Left hindlimb (tissue), 1 donor: ENCODE data around the gene EPG5.
"Not testable (repeated sequence)": the region's sequence is repeated elsewhere in the genome, so short reads cannot be mapped to it uniquely, and the experiment has no call there.

Experiments
- DNase-seq: peaks from one replicate; pipeline ENCODE4 v3.0.0-alpha.2; 2018

The EPG5 gene

DNA sequence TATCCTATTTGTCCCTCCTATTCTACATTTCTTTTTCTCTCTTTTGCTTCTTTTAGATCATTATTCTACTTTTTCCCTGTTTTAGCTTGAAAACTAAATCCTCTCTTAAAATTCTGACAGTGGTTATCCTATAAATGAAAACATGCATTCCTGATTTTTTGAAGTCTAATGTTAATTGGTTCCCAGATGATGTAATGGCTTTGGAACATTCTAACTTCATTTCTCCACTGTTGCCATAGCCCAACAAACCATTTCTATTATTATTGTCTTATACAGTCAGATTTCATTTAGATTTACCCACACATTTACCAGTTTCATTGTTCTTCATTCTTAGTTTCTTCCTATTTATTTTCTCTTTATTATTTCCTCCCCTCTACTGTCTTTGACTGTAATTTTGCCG, 105.2 kb downstream of the EPG5 start:
- DNase-seq = no peak

DNA sequence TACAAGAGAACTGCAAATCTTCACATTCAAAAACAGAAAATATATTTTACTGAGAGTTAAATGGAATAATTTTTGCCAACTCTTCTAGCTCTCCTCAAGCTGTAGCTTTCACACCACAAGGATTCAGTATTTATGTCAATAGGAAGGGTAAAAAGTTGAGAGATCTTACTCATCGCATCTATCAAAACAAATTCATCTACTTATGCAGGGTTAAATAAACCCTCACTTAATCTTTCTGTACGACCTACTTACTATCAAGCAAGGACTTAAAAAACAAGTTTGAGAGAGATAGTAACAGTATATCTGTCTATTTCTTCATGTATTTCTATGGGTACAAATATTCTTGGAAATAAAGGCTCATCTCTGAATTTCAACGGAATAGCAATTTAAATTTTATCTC, 106.2 kb downstream of the EPG5 start:
- DNase-seq = no peak

DNA sequence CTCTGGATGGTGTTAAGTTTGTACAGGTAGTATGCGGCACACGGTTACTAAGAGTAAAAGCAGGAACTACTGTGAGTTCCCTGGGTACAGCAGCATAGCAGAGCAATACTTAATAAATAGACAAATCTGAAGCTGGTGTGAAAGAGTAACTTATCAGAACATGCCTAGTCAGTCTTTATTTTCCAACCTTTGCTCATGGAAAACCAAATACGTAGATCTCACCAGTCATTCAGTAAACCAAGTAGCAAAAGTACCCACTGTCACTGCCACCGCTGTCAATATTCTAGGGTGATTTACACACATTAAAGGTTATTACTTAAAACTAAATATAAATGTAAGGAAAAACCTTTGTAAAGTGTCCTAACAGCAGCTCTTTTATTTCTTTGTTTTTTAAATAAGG, 106.6 kb downstream of the EPG5 start:
- DNase-seq = no peak

DNA sequence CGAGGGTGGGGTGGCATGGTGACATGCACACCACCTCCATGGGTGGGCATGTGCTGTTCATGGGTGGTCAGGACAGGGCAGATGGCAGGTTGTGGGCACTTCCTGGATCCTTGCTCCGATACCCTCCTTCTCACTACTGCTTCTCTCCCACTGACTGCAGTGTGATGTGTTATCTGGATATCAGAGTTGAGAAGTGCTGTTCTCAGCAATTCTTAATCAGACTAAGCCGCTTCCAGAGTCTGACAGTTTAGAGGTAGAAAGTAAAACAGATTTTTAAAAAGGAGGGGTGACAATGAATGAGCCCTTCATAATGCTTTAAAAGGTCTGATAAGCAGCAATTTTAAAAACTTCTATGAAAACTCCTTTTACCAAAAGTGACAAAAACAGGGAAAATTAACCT, 107.8 kb downstream of the EPG5 start:
- DNase-seq = no peak

DNA sequence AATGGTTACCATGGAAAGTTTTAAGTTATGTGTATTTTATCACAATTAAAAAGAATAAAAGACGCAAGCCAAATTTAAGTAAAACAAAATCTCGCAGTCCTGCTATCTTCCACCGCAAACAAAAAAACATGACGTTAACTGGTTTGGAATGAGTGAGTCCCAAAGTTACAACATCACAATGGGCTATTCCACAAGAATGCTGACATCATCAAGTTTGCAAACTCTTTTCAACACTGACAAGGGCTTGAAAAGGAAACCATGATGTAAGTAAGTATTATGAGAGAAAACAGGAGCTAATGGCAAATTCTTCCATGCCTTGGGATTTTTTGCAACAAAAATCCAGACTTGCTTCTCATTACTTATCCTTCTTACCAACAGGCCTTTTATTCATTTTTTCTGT, 110.6 kb downstream of the EPG5 start:
- no peak for DNase-seq

DNA sequence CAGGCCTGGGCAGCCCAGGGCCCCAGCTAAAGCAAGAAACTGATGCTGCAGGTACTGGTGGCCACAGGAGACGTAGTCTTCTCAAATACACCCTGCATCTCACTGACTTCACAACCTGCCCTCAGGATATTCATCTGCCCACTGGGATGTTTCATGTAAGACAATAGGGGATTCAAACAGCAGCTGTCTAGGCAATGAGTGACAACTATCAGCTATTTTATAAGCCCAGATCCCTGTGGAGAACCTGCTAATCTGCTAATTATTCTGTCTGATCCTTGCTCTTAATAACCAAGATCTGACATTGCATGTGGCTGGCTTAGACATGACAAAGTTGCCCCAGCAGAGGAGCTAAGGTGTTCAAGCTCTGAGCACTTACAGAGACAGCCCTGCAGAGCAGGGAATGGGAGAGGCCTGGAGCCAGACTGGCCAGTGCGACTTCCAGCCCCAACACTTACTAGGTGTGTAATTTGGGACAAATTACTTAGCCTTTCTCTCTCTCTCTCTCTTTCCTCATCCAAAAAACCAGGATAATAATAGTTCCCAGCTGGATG, 113.0 kb downstream of the EPG5 start:
- no peak for DNase-seq

DNA sequence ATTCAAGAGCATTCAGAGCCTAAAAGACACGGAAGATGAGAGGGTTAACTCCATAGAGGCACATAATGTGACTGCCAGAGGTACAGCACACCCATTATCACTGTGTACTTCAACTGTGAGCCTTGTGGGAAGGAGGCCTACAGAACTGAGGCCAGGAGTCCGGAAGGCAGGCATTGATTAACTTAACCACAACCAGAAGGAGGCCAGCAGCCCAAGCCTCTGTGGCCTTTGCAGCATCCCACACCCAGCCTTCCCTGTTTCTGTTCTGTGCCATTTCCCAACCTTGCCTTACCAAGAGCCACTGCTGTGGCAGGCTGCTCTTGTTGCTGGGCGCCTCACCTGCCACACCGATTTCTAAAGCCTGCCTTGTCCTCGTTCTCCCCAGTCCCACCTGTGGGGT, 114.5 kb downstream of the EPG5 start:
- no peak for DNase-seq

DNA sequence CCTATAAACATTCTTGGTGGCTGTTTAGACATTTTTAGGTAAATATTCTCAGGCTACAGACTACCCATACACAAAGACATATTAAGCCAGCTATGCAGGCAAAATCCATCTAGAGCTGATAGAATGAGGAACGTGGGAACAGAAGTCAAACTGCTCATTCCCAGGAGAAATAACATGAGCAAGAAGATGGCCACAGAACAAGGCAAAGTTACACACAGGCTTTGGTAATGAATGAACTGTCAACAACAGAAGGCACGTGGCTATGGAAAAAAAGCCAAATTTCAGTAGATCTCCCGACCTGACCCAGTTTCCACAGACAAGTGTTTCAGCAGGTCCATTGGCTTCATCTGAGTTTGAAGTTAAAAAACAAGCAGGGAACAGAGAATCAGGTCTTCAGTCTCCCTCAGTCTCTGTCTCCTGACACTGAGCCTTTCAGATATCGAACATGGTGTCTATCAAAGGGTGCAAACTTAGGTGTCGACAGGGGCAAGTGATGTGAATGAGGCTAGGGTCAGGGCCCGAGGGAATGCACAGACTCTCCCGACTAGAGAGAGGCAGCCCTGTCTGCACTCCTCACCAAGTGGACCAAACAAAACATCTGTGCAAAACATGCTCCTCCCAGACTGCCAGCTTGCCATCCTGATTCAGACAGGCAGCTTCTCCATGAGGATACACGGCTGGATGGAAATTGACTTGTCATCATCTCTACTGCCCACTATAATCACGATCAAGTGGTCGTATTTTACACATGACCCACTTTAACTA, 115.8 kb downstream of the EPG5 start:
- DNase-seq = no peak

GRCh38 chr18:45850021-45850420, 117.1 kb downstream of the EPG5 start:
- DNase-seq = no peak

DNA sequence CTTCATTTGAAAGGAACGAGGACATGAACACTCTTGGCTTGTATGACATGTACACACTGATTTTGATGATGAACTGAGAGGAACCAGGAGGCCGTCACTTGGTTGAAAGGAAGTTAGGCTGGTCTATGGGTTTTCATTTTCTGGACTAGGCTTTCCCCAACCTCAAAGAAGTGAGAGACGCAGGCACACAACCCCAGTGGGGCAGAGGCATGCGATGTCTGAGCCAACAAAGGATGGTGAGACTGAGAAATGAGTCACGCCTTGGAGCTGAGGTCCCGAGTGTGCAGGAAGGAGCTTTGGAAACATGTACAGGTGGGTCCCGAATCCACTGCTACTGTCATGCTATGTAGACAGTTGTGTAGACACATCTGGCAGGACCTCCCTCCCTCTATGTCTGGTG, 117.6 kb downstream of the EPG5 start:
- no peak for DNase-seq

GRCh38 chr18:45848643-45849042, 118.5 kb downstream of the EPG5 start:
- DNase-seq = not testable (repeated sequence)

GRCh38 chr18:45847119-45847518, 120.0 kb downstream of the EPG5 start:
- no peak for DNase-seq

- no peak for DNase-seq
Measured at GRCh38 chr18:45845410-45845809, 121.7 kb downstream of the EPG5 start.

- no peak for DNase-seq
Measured at GRCh38 chr18:45844938-45845337, 122.2 kb downstream of the EPG5 start.

GRCh38 chr18:45843019-45843418, 124.1 kb downstream of the EPG5 start:
- no peak for DNase-seq

GRCh38 chr18:45841765-45842442, 125.2 kb downstream of the EPG5 start:
- no peak for DNase-seq

- DNase-seq = no peak
Measured at GRCh38 chr18:45841060-45841764, 125.9 kb downstream of the EPG5 start.

DNA sequence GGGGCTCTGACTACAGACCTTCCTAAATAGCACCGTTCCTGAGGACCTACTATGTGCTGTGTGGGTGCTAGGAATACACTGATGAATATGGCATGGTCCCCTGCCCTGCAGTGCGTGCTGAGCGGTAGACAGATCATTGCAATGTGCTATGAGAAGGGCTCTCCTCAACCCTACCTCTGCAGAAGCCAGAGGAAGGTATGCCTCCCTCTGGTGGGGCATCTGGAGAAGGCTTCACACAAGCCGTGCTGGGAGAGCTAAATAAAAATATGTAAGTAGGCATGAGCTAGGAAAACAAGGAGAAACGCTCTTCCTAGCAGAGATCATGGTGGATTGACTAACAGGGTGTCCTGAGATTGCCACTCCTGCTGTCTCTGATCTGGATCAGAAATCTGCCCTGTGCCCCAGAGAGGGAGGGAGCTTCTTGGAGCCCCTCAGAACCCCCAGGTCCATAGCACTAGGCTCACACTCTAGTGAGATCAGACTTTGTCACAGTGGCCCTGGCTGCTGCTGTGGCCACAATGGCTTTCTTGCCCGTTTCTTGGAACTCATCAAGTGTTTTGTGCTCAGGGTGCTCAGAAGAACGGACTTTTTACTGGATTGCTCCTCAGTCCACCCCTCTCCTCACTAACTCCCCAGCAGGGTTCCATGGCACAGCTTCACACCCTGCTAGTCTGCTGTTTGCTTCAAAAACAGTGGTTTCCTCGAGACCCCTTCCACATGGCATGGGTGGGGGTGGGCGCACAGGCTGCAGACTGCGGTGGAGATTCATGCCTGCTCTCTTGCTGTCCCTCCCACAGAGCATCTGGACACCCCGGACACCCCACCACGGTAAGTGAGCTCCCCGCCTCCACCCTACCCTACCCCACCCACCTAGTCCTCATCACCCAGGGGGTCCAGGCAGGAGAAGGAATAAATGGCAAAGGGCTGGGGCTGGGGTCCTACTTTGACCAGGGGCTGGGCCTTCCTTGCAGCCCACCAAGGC, 127.4 kb downstream of the EPG5 start:
- no peak for DNase-seq

GRCh38 chr18:45838302-45839070, 128.6 kb downstream of the EPG5 start:
- DNase-seq = no peak

- DNase-seq = no peak
Measured at GRCh38 chr18:45837283-45838070, 129.7 kb downstream of the EPG5 start.
